ENCODE measurements around the gene HDAC3.
"Not testable (repeated sequence)": the region's sequence is repeated elsewhere in the genome, so short reads cannot be mapped to it uniquely, and the experiment has no call there.

Gene HDAC3

DNA sequence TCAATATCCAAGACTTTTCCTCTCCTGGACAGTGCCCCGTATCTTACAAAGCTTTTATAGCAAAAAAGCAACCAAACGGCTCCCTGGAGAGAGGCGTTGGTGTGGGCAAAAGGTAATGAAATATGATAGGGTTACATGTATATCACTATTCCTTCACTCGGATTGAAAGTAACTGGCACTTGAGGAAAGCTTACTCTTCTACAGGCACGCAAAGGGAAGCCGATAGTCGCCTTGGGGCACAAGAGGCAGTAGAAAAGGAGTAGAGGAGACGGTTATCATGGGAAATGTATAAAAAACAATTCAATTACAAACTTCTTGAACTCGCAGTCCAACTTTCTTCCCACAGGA is 19.0 kb downstream of the HDAC3 start:
- peaks cover 26 to 44% (median 35%) of the 10 kb centered on the region in 4 experiments for H3K4me1 ChIP-seq (ENCODE audit: control extremely low read depth in 1 of 4, control insufficient read depth in 4 of 4, insufficient read depth in 4 of 4, low read length in 3 of 4)
- CTCF ChIA-PET = interaction anchor here (1.4 to 8.7 kb wide), 7 partner anchors 10 to 32 kb away, joined by 3 to 281 read pairs (median 7); partner anchors contain the start of genes HDAC3 and RELL2
- H3K27ac ChIP-seq (ENCODE audit: insufficient read depth in 1 of 2, low read depth in 1 of 2, low read length in 2 of 2, poor library complexity in 1 of 2, severe bottlenecking in 2 of 2) = peak overlapping the region; percentile 69 to 90
- no peak for DNase-seq
- no CpG with 5 or more reads among the region's 9 CpGs for WGBS (ENCODE audit: insufficient coverage)
- H3K9me3 ChIP-seq (ENCODE audit: control extremely low read depth in 1 of 5, control insufficient read depth in 4 of 5, insufficient read depth in 2 of 5, low read depth in 1 of 5, low read length in 4 of 5) = no peaks in the 10 kb centered on the region
- H3K4me3 ChIP-seq (ENCODE audit: control insufficient read depth in 1 of 7, extremely low read depth in 1 of 7, insufficient read depth in 4 of 7, low read depth in 2 of 7, low read length in 6 of 7) = peak overlapping the region in 6 of 7 experiments; percentile 72 to 95 (median 86)
- peaks cover 6 to 38% (median 16%) of the 10 kb centered on the region in 4 experiments for H3K36me3 ChIP-seq (ENCODE audit: control insufficient read depth in 4 of 4, insufficient read depth in 4 of 4, low read length in 3 of 4)
- H3K27me3 ChIP-seq (replicated peaks in 2 of 5; ENCODE audit: control insufficient read depth in 4 of 5, insufficient read depth in 5 of 5, low read length in 4 of 5) = no peaks in the 10 kb centered on the region
- POLR2A ChIA-PET = interaction anchor here (0.7 to 0.9 kb wide), 2 partner anchors 10 to 12 kb away, joined by 4 to 5 read pairs; no protein-coding TSS in a partner anchor

- Histone ChIP-seq H3K4me1 (ENCODE audit: control extremely low read depth in 1 of 4, control insufficient read depth in 4 of 4, insufficient read depth in 4 of 4, low read length in 3 of 4) (peaks cover 26 to 44% (median 35%) of the 10 kb centered on the region in 4 experiments), H3K27ac (ENCODE audit: insufficient read depth in 1 of 2, low read depth in 1 of 2, low read length in 2 of 2, poor library complexity in 1 of 2, severe bottlenecking in 2 of 2) (peak overlapping the region in 1 of 2 experiments; percentile 90), H3K9me3 (ENCODE audit: control extremely low read depth in 1 of 5, control insufficient read depth in 4 of 5, insufficient read depth in 2 of 5, low read depth in 1 of 5, low read length in 4 of 5) (no peaks in the 10 kb centered on the region), H3K27me3 (replicated peaks in 2 of 5; ENCODE audit: control insufficient read depth in 4 of 5, insufficient read depth in 5 of 5, low read length in 4 of 5) (no peaks in the 10 kb centered on the region), H3K4me3 (ENCODE audit: control insufficient read depth in 1 of 7, extremely low read depth in 1 of 7, insufficient read depth in 4 of 7, low read depth in 2 of 7, low read length in 6 of 7) (peak overlapping the region in 6 of 7 experiments; percentile 72 to 95 (median 86)), H3K36me3 (ENCODE audit: control insufficient read depth in 4 of 4, insufficient read depth in 4 of 4, low read length in 3 of 4) (peaks cover 6 to 37% (median 13%) of the 10 kb centered on the region in 4 experiments)
- ChIA-PET POLR2A (interaction anchor here (0.9 kb wide), 1 partner anchor 11 kb away, joined by 5 read pairs; no protein-coding TSS in a partner anchor), CTCF (interaction anchor here (0.6 to 8.7 kb wide), 10 partner anchors 10 to 811 kb away, joined by 3 to 281 read pairs (median 5); partner anchors contain the start of genes HDAC3 and RELL2)
- no CpG with 5 or more reads among the region's 2 CpGs for WGBS (ENCODE audit: insufficient coverage)
- peak in 2 of 3 donors; percentile 41 to 59 for DNase-seq
These were observed 19.5 kb downstream of the HDAC3 start for GRCh38 chr5:141617128-141617527.

- Histone ChIP-seq H3K9me3 (ENCODE audit: control extremely low read depth in 1 of 5, control insufficient read depth in 4 of 5, insufficient read depth in 2 of 5, low read depth in 1 of 5, low read length in 4 of 5) (no peaks in the 10 kb centered on the region), H3K36me3 (ENCODE audit: control insufficient read depth in 4 of 4, insufficient read depth in 4 of 4, low read length in 3 of 4) (peaks cover 3 to 34% (median 6%) of the 10 kb centered on the region in 4 experiments), H3K27ac (ENCODE audit: insufficient read depth in 1 of 2, low read depth in 1 of 2, low read length in 2 of 2, poor library complexity in 1 of 2, severe bottlenecking in 2 of 2) (peak overlapping the region in 1 of 2 experiments; percentile 19), H3K4me3 (ENCODE audit: control insufficient read depth in 1 of 7, extremely low read depth in 1 of 7, insufficient read depth in 4 of 7, low read depth in 2 of 7, low read length in 6 of 7) (peak overlapping the region in 6 of 7 experiments; percentile 2 to 95 (median 86)), H3K27me3 (replicated peaks in 2 of 5; ENCODE audit: control insufficient read depth in 4 of 5, insufficient read depth in 5 of 5, low read length in 4 of 5) (no peaks in the 10 kb centered on the region), H3K4me1 (ENCODE audit: control extremely low read depth in 1 of 4, control insufficient read depth in 4 of 4, insufficient read depth in 4 of 4, low read length in 3 of 4) (peaks cover 26 to 46% (median 36%) of the 10 kb centered on the region in 4 experiments)
- WGBS (ENCODE audit: insufficient coverage) = 76% methylated on average over 6 of the region's 9 CpGs
- ChIA-PET POLR2A (no interaction called here), CTCF (interaction anchor here (0.6 to 8.7 kb wide), 10 partner anchors 9 to 810 kb away, joined by 3 to 281 read pairs (median 5); partner anchors contain the start of genes HDAC3 and RELL2)
- no peak for DNase-seq
These were observed 20.5 kb downstream of the HDAC3 start for GRCh38 chr5:141615991-141616720.

DNA sequence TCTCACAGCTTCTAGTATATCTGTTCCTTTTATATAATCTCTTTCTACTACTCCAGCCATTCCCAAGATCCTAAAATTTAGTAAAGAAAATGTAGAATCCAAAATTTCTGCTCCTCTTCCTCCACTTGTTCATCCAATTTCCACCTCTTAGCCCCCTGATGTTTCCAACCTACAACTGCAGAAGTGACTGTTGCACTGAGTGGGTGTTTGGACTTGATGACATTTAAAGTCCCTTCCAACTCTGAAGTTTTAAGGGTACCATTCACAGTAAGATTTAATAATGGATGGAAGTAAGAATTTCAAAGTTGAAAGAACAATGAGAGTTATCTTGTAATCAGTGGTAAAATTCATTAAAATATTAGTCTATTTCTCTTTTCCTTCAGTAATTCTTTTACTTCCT is 23.3 kb downstream of the HDAC3 start:
- DNase-seq = no peak
- peaks cover 34 to 55% (median 45%) of the 10 kb centered on the region in 4 experiments for H3K4me1 ChIP-seq (ENCODE audit: control extremely low read depth in 1 of 4, control insufficient read depth in 4 of 4, insufficient read depth in 4 of 4, low read length in 3 of 4)
- no peaks in the 10 kb centered on the region for H3K27me3 ChIP-seq (replicated peaks in 2 of 5; ENCODE audit: control insufficient read depth in 4 of 5, insufficient read depth in 5 of 5, low read length in 4 of 5)
- no peaks in the 10 kb centered on the region for H3K9me3 ChIP-seq (ENCODE audit: control extremely low read depth in 1 of 5, control insufficient read depth in 4 of 5, insufficient read depth in 2 of 5, low read depth in 1 of 5, low read length in 4 of 5)
- no peak overlapping the region for H3K4me3 ChIP-seq (ENCODE audit: control insufficient read depth in 1 of 7, extremely low read depth in 1 of 7, insufficient read depth in 4 of 7, low read depth in 2 of 7, low read length in 6 of 7)
- ChIA-PET CTCF (interaction anchor here (1.5 to 8.7 kb wide), 4 partner anchors 10 to 22 kb away, joined by 4 to 281 read pairs (median 4); no protein-coding TSS in a partner anchor), POLR2A (no interaction called here)
- H3K36me3 ChIP-seq (ENCODE audit: control insufficient read depth in 4 of 4, insufficient read depth in 4 of 4, low read length in 3 of 4) = peaks cover 0 to 31% (median 1%) of the 10 kb centered on the region in 4 experiments
- H3K27ac ChIP-seq (ENCODE audit: insufficient read depth in 1 of 2, low read depth in 1 of 2, low read length in 2 of 2, poor library complexity in 1 of 2, severe bottlenecking in 2 of 2) = peak overlapping the region in 1 of 2 experiments; percentile 39

DNA sequence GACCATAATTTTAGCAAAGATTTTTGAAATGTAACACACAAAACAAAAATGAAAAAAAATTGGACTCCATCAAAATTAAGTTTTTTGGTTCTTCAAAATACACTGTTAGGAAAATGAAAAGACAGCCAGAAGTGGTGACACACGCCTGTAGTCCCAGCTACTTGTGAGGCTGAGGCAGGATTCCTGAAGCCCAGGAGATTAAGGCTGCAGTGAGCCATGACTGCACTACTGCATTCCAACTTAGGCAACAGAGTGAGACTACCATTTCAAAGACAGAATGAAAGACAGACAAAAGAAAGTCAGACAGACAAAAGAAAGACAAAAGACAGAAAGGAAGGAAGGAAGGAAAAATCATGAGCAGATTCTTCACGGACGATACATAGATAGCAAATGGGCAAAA is 25.4 kb downstream of the HDAC3 start:
- Histone ChIP-seq H3K27ac (ENCODE audit: insufficient read depth in 1 of 2, low read depth in 1 of 2, low read length in 2 of 2, poor library complexity in 1 of 2, severe bottlenecking in 2 of 2) (no peak overlapping the region), H3K36me3 (ENCODE audit: control insufficient read depth in 4 of 4, insufficient read depth in 4 of 4, low read length in 3 of 4) (peaks cover 0 to 35% (median 1%) of the 10 kb centered on the region in 4 experiments), H3K9me3 (ENCODE audit: control extremely low read depth in 1 of 5, control insufficient read depth in 4 of 5, insufficient read depth in 2 of 5, low read depth in 1 of 5, low read length in 4 of 5) (no peaks in the 10 kb centered on the region), H3K4me3 (ENCODE audit: control insufficient read depth in 1 of 7, extremely low read depth in 1 of 7, insufficient read depth in 4 of 7, low read depth in 2 of 7, low read length in 6 of 7) (no peak overlapping the region), H3K4me1 (ENCODE audit: control extremely low read depth in 1 of 4, control insufficient read depth in 4 of 4, insufficient read depth in 4 of 4, low read length in 3 of 4) (peaks cover 32 to 58% (median 46%) of the 10 kb centered on the region in 4 experiments), H3K27me3 (replicated peaks in 2 of 5; ENCODE audit: control insufficient read depth in 4 of 5, insufficient read depth in 5 of 5, low read length in 4 of 5) (no peaks in the 10 kb centered on the region)
- POLR2A ChIA-PET = no interaction called here
- CTCF ChIA-PET = no interaction called here
- no peak for DNase-seq
- 100% methylated on average over 1 of the region's 3 CpGs for WGBS (ENCODE audit: insufficient coverage)

DNA sequence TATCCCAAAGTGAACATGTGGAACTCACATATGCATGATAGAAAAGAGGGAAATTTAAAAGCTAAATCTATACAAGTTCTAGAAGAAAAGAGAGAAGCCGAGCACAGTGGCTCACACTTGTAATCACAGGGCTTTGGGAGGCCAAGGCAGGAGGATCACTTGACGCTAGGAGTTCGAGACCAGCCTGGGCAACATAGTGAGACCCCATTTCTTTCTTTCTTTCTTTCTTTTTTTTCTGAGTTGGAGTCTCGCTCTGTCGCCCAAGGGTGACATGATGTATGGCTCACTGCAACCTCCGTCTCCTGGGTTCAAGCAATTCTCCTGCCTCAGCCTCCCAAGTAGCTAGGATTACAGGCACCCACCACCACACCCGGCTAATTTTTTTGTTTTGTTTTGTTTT is 26.7 kb downstream of the HDAC3 start:
- H3K27ac ChIP-seq (ENCODE audit: insufficient read depth in 1 of 2, low read depth in 1 of 2, low read length in 2 of 2, poor library complexity in 1 of 2, severe bottlenecking in 2 of 2); H3K27me3 ChIP-seq (replicated peaks in 2 of 5; ENCODE audit: control insufficient read depth in 4 of 5, insufficient read depth in 5 of 5, low read length in 4 of 5); DNase-seq; POLR2A ChIA-PET; H3K9me3 ChIP-seq (ENCODE audit: control extremely low read depth in 1 of 5, control insufficient read depth in 4 of 5, insufficient read depth in 2 of 5, low read depth in 1 of 5, low read length in 4 of 5); H3K4me3 ChIP-seq (ENCODE audit: control insufficient read depth in 1 of 7, extremely low read depth in 1 of 7, insufficient read depth in 4 of 7, low read depth in 2 of 7, low read length in 6 of 7): not testable (repeated sequence)
- peaks cover 35 to 57% (median 47%) of the 10 kb centered on the region in 4 experiments for H3K4me1 ChIP-seq (ENCODE audit: control extremely low read depth in 1 of 4, control insufficient read depth in 4 of 4, insufficient read depth in 4 of 4, low read length in 3 of 4)
- WGBS (ENCODE audit: insufficient coverage) = 100% methylated on average over 5 of the region's 7 CpGs
- peaks cover 0 to 28% (median 1%) of the 10 kb centered on the region in 4 experiments for H3K36me3 ChIP-seq (ENCODE audit: control insufficient read depth in 4 of 4, insufficient read depth in 4 of 4, low read length in 3 of 4)
- CTCF ChIA-PET = interaction anchor here (0.7 to 5.3 kb wide), 4 partner anchors 8 to 595 kb away, joined by 3 to 60 read pairs (median 4); partner anchors contain the start of gene DIAPH1

Data from common myeloid progenitor, CD34-positive (primary cell).